ENCODE measurements around the gene SUN1.
A peak's percentile ranks its signal among the peaks of the same experiment; 100 is the strongest.
"Not testable (repeated sequence)": the region's sequence is repeated elsewhere in the genome, so short reads cannot be mapped to it uniquely, and the experiment has no call there.

Gene SUN1

DNA sequence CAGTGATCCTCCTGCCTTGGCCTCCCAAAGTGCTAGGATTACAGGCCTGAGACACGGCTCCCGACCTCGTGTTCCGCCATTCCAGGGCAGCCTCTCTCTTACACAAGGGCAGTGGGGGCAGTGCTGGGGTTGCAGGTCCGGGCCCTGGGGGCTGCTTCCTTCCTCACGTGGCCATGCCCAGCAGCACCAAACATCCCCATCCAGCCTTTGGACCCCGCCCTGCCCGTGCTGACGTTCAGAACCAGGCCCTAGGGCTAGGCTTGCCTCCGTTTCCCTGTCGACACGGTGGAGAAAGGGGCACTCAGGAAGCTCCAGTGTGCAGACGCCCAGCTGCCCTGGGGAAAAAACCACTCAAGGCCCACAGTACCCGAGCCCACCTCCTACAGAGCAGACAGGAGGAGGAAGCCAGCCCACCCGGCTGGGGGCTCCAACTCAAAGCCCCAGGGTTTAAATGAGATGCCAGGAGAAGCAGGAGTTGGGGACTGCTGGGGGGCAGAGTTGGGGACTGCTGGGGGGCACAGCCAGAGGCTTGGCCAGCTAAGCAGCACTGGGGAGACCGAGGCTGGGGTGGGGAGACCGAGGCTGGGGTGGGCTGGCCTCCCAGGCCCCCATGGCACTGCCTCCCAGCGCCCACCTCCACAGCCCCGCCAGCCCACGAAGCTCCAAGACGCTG, 86.3 kb downstream of the SUN1 start:
- DNase-seq (ENCODE audit: low read depth in 2 of 2): no peak

GRCh38 chr7:919114-919442, 86.8 kb downstream of the SUN1 start:
- DNase-seq (ENCODE audit: low read depth in 2 of 2): no peak

- DNase-seq (ENCODE audit: low read depth in 2 of 2): no peak
These were observed 87.7 kb downstream of the SUN1 start for GRCh38 chr7:919924-920341.

DNA sequence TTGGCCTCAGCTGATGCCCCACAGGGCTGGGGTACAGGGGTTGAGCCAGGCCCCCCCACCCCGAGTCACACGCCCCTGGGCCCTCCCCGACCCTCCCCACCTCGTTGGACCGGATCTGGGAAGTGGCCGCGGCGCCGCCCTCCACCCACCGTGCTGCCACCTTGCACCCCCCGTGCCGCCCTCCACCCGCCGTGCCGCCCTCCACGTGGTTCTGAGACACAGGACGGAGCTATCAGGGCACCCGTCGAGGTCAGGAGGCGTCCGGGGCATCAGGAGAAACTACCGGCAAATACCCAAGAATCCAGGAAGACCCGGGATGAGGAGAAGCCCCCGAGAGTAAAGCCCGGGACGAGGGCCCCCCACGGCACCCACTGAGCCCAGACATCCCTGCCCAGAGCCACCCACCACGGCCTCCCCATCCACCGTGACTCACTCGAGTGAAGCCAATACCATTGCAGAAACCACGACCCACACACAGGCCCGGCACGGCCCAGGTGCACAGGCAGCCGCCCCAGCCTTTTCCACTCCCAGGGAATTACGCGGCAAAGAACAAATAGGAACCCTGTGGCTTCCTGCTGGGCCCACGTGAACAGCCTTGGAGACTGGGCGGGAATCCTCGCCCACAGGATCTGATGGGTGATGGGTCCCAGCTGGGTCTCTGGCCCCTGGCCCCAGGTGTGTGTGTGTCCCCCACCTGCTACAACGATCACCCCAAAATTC, 88.2 kb downstream of the SUN1 start:
- no peak for DNase-seq (ENCODE audit: low read depth in 2 of 2)

DNA sequence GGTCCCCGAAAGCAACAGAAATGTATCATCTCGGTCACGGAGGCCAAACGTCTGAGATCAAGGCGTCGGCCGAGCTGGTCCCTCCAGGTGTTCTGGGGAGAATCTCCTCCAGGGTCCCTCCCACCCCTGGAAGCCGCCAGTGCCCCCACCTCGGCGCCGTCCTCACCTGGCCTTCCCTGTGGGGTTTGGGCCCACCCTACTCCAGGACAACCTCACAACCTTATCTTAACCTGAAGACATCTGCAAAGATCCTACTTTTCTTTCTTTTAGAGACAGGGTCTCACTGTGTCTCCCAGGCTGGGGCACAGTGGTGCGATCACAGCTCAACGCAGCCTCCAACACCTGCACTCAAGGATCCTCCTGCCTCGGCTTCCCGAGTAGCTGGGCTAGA, 88.8 kb downstream of the SUN1 start:
- no peak for DNase-seq (ENCODE audit: low read depth in 2 of 2)

- no peak for DNase-seq (ENCODE audit: low read depth in 2 of 2)
These were observed 89.5 kb downstream of the SUN1 start for GRCh38 chr7:921581-922333.

DNA sequence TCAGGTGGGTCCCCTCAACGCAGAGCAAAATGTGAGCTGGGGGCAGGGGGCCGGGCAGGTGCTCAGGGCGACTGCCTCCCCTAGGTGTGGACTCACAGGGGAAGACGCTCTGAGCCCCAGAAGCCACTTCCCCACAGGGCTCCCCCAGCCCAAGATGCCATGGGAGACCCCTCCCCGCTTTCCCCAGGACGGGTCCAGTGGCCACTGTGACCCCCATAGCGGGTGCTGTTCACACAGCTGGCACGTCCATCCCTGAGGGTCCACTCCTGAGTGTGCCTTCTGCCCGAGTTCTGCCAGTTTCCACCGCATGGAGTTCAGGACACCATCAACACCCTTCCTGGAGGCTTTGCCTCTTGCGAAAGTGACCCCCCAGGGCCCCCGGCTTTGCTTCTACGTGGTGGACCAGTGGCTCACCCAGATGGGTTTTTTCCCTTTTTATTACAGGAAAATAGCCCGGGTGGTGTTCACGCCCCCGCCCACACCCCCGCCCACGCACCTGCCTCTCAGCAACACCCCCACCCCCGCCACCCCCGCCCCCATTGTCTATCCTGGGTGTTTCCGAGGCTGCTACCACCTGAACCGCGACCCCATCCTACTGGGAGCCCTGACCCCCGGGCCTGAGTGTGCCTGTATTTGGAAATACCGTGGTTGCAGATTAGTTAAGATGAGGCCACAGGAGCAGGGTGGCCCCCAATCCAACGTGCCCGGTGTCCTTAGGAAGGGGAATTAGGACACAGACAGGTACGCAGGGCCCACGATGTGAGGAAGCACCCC, 90.2 kb downstream of the SUN1 start:
- peak in 1 of 2 donors; percentile 50 for DNase-seq (ENCODE audit: low read depth in 2 of 2)

DNA sequence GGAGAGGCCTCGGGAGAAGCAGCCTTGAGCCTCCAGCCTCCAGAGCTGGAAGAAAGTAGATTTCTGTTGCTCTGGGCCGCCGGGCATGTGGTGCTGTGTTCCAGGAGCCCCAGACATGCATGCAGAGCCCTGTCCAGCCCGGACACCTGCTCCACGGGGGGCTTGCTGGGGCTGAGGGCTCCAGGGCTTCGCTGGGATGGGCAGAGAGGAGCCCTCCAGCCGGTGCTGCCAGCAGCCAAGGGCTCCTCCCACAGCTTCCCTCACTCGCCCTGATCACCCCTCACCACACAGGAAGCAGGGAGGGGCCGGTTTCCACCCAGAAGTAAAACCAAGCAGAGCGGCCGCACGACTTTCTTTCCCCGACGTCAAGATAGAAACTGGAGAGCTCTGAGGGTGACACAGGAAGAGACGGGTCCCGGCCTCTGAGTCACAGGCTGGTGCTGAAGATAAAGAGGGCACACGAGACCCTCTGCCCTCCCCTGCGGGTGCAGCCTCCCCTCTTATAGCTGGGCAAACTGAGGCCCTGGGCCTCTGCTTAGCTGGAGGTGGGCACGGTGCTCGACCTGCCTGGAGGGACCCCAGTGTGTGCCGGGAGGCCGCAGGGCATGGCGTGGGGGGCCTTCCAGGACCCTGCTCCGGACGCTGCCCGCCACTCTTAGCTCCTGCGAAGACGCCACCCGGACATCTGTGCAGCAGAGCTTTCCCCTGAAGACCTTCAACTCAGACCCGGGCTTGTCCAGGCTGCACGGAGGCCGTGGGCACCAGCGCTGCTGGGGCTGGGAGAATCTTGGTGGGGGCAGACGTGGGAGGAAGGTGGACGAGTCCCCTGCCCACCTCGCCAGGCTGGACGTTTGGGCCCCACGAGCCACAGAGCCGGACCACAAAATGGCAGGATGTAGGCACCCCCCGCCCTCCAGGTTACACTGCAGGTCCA, 91.1 kb downstream of the SUN1 start:
- DNase-seq (ENCODE audit: low read depth in 2 of 2): peak; percentile 87 to 92

DNA sequence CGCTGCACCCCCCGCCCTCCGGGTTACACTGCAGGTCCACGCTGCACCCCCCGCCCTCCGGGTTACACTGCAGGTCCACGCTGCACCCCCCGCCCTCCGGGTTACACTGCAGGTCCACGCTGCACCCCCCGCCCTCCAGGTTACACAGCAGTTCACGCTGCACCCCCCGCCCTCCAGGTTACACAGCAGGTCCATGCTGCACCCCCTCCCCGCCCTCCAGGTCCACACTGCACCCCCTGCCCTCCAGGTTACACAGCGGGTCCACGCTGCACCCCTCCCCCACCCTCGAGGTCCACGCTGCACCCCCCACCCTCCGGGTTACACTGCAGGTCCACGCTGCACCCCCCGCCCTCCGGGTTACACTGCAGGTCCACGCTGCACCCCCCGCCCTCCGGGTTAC, 91.8 kb downstream of the SUN1 start:
- DNase-seq (ENCODE audit: low read depth in 2 of 2): not testable (repeated sequence)

All from stimulated activated CD8-positive, alpha-beta memory T cell treated with anti-CD3 and anti-CD28 coated beads, Interleukin-15, amount 100 ng/mL, for 4 hours (primary cell).